HG03103 (cell line): ENCODE data around the gene RPL39L.
"Not testable (repeated sequence)": the region's sequence is repeated elsewhere in the genome, so short reads cannot be mapped to it uniquely, and the experiment has no call there.

Source experiments
- ATAC-seq: cut with Tn5 transposase; IDR thresholded peaks from one replicate; pipeline ENCODE4 v1.9.1; 2021; ENCODE audit warnings: low read depth; ENCODE audit not compliant: unreplicated experiment

The RPL39L gene

GRCh38 chr3:187139126-187139894 is at the start of gene RPL39L:
TSS of gene RPL39L (minus strand) at chr3:187139496. CDS start at chr3:187121300, 18,196 bp downstream.
- peak; percentile 94 for ATAC-seq

GRCh38 chr3:187188931-187189330 is 49.6 kb upstream of the RPL39L start:
- ATAC-seq, result no peak

- no peak for ATAC-seq
Measured at GRCh38 chr3:187186801-187187421, 47.6 kb upstream of the RPL39L start.

- ATAC-seq, result no peak
Measured at GRCh38 chr3:187186375-187186774, 47.1 kb upstream of the RPL39L start.

- no peak for ATAC-seq
Measured at GRCh38 chr3:187185759-187186158, 46.5 kb upstream of the RPL39L start.

GRCh38 chr3:187183903-187184302 is 44.6 kb upstream of the RPL39L start:
- no peak for ATAC-seq

- no peak for ATAC-seq
Measured at GRCh38 chr3:187183210-187183862, 44.0 kb upstream of the RPL39L start.

- no peak for ATAC-seq
Measured at GRCh38 chr3:187181454-187182170, 42.3 kb upstream of the RPL39L start.

- ATAC-seq, result no peak
Measured at GRCh38 chr3:187172929-187173328, 33.6 kb upstream of the RPL39L start.

- not testable (repeated sequence) for ATAC-seq
Measured at GRCh38 chr3:187170911-187171310, 31.6 kb upstream of the RPL39L start.

GRCh38 chr3:187169231-187169960 is 30.1 kb upstream of the RPL39L start:
- ATAC-seq, result no peak

GRCh38 chr3:187167777-187168176 is 28.5 kb upstream of the RPL39L start:
- no peak for ATAC-seq

GRCh38 chr3:187166750-187167149 is 27.5 kb upstream of the RPL39L start:
- no peak for ATAC-seq

GRCh38 chr3:187165144-187165543 is 25.8 kb upstream of the RPL39L start:
- ATAC-seq, result no peak

- ATAC-seq, result no peak
Measured at GRCh38 chr3:187162265-187162953, 23.1 kb upstream of the RPL39L start.

- ATAC-seq, result no peak
Measured at GRCh38 chr3:187161556-187161955, 22.3 kb upstream of the RPL39L start.

GRCh38 chr3:187150599-187150998 is 11.3 kb upstream of the RPL39L start:
- no peak for ATAC-seq

- no peak for ATAC-seq
Measured at GRCh38 chr3:187150186-187150585, 10.9 kb upstream of the RPL39L start.

GRCh38 chr3:187146389-187146788 is 7.1 kb upstream of the RPL39L start:
- no peak for ATAC-seq
